Naive thymus-derived CD4-positive, alpha-beta T cell (primary cell): Measurements from ENCODE around the gene DEPDC1B. TPM values are rescaled to one million over a fixed set of nuclear protein-coding genes. Genes with fewer than 3 reads are reported as not detected.

Experiments used
- ATAC-seq: fragments of 150-1000 bp; cut with Tn5 transposase; 2 replicates; pipeline ENCODE4 v1.10.0; 2021; ENCODE audit warnings: mild to moderate bottlenecking, moderate library complexity
- CTCF ChIA-PET: fragments of 350-600 bp; sonication (Branson Sonifier 250); formaldehyde crosslinking; loops from one replicate; lab custom pipeline; 2021; ENCODE audit warnings: antibody characterized with exemption; lab: Charles Lee
- POLR2A ChIA-PET: fragments of 350-600 bp; sonication (Branson Sonifier 250); formaldehyde crosslinking; loops from one replicate; lab custom pipeline; 2021; ENCODE audit warnings: antibody characterized with exemption, inconsistent platforms; lab: Charles Lee
- DNase-seq, 9 donors: peaks; one replicate each; pipeline versions ENCODE4 v3.0.0 to v3.0.0-alpha.2; 2020 to 2022; ENCODE audit warnings: mixed read lengths in 1 of 9
- H3K27ac ChIP-seq: one replicate; pipeline ENCODE4 v1.7.0; 2013; ENCODE audit warnings: mild to moderate bottlenecking, low read depth, low read length, moderate library complexity
- H3K27me3 ChIP-seq, 2 donors: one replicate each; pipeline ENCODE4 v1.7.0; 2013; ENCODE audit warnings: low read length in 2 of 2, mild to moderate bottlenecking in 2 of 2, moderate library complexity in 2 of 2; ENCODE audit not compliant: control insufficient read depth in 2 of 2, insufficient read depth in 2 of 2
- H3K36me3 ChIP-seq, 3 experiments: 1 replicate in 2 of 3; 2 replicates in 1 of 3; pipeline ENCODE4 v1.7.0; 2013; ENCODE audit warnings: low read length in 3 of 3, mild to moderate bottlenecking in 3 of 3, moderate library complexity in 1 of 3; ENCODE audit not compliant: insufficient read depth in 3 of 3, control insufficient read depth in 2 of 3
- H3K4me1 ChIP-seq, 2 donors: one replicate each; pipeline ENCODE4 v1.7.0; 2013; ENCODE audit warnings: low read length in 2 of 2, mild to moderate bottlenecking in 2 of 2, moderate library complexity in 1 of 2; ENCODE audit not compliant: control insufficient read depth in 2 of 2, insufficient read depth in 2 of 2
- H3K4me3 ChIP-seq: 2 replicates; pipeline ENCODE4 v1.7.0; 2013; ENCODE audit warnings: mild to moderate bottlenecking, low read length
- H3K9me3 ChIP-seq, 3 experiments: 1 replicate in 2 of 3; 2 replicates in 1 of 3; pipeline ENCODE4 v1.7.0; 2013; ENCODE audit warnings: low read length in 3 of 3; ENCODE audit not compliant: control insufficient read depth in 2 of 3
- H3K27ac Mint-ChIP-seq, 9 donors: one replicate each; pipeline ENCODE4 v1.8.0; 2020 to 2022; ENCODE audit warnings: mixed read lengths in 9 of 9, mild to moderate bottlenecking in 8 of 9, moderate library complexity in 5 of 9, inconsistent platforms in 2 of 9
- H3K27me3 Mint-ChIP-seq, 5 donors: one replicate each; pipeline ENCODE4 v1.8.0; 2021 to 2022; ENCODE audit warnings: mixed read lengths in 5 of 5, mild to moderate bottlenecking in 1 of 5
- H3K36me3 Mint-ChIP-seq, 5 donors: one replicate each; pipeline ENCODE4 v1.8.0; 2020 to 2022; ENCODE audit warnings: mixed read lengths in 5 of 5, mild to moderate bottlenecking in 3 of 5, inconsistent platforms in 1 of 5
- H3K4me1 Mint-ChIP-seq, 7 donors: one replicate each; pipeline ENCODE4 v1.8.0; 2020 to 2022; ENCODE audit warnings: mixed read lengths in 7 of 7, mild to moderate bottlenecking in 3 of 7, inconsistent platforms in 1 of 7
- H3K4me3 Mint-ChIP-seq, 10 donors: one replicate each; pipeline ENCODE4 v1.8.0; 2020 to 2022; ENCODE audit warnings: mild to moderate bottlenecking in 10 of 10, mixed read lengths in 10 of 10, moderate library complexity in 6 of 10, inconsistent platforms in 2 of 10
- H3K9me3 Mint-ChIP-seq, 11 donors: one replicate each; pipeline ENCODE4 v1.8.0; 2020 to 2022; ENCODE audit warnings: mixed read lengths in 11 of 11, mild to moderate bottlenecking in 4 of 11, inconsistent platforms in 1 of 11, moderate library complexity in 1 of 11
- intact Hi-C, 2 donors: fragments of 100-400 bp; cut with micrococcal nuclease; formaldehyde crosslinking; loops; one replicate each; pipeline ENCODE4 v1.15.1; 2023
- polyA plus RNA-seq, 2 donors: library from polyadenylated mRNA; unstranded; fragments of 300-500 nt; fragmentation: Illumina TruSeq; gene quantifications; one replicate each; pipeline ENCODE4 v1.2.3, GENCODE V29; 2021
- total RNA-seq, 6 experiments: library from RNA in 5 of 6; stranded (reverse) in 5 of 6; gene quantifications; 1 replicate in 5 of 6; 2 replicates in 1 of 6; pipeline ENCODE4 v1.2.3 and lab custom pipeline; 2021 to 2026

DEPDC1B gene
- total and polyA plus RNA-seq, 7 experiments from 2014 or later: 0.24 to 24.0 (median 0.31) TPM; not detected in 3

DNA sequence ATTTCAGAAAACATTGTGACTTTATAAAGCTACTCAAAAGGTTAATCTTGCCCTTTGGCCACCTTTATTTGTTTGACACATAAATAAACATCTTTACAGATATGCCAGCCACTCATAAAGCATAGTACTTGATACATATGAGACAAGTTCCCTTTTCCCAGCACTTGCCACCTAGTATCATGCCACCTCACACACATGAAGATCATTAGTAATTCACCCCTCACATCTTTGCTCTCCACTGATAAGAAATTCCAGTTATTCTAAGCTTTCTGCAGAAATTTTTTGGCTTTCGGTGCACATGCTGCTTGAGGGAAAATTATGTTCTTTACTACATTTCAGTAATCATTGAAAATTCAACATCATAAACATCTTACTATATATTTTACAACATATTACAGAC lies 59.1 kb downstream of the DEPDC1B start:
- no peaks in the 10 kb centered on the region for H3K36me3 ChIP-seq
- no peaks in the 10 kb centered on the region for H3K4me1 ChIP-seq
- no peak overlapping the region for H3K4me3 ChIP-seq
- H3K27ac ChIP-seq: no peak overlapping the region
- intact Hi-C loops: no loop called here
- no peak for DNase-seq
- Mint-ChIP-seq H3K4me3 (no peak overlapping the region), H3K27ac (no peak overlapping the region), H3K36me3 (peaks cover 0 to 50% (median 0%) of the 10 kb centered on the region in 5 donors), H3K9me3 (peaks cover 0 to 5% (median 0%) of the 10 kb centered on the region in 11 donors), H3K4me1 (no peaks in the 10 kb centered on the region), H3K27me3 (no peaks in the 10 kb centered on the region)
- H3K27me3 ChIP-seq: no peaks in the 10 kb centered on the region
- ChIA-PET CTCF (no interaction called here), POLR2A (no interaction called here)
- no peaks in the 10 kb centered on the region for H3K9me3 ChIP-seq
- no peak for ATAC-seq

DNA sequence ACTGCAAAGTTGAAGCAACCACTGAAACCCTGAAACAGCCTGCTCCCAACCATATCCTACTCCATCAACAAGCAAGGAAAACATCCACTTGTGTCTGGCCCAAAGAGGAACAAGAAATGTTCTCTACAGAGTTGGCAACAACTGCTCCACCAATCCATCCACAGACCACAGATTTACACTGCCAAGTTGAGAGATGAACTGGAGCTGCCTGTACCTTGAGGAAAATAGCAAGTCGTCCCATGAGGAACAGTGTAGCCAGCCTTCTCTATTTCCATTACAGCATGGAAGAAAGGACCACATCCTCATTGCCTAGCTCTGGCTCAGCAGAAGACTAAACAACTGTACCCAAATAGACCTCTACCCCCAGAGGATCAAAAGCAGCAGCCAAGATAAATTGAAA lies 60.4 kb downstream of the DEPDC1B start:
- no peak for ATAC-seq
- DNase-seq: no peak
- H3K9me3 ChIP-seq: no peaks in the 10 kb centered on the region
- H3K4me1 ChIP-seq: no peaks in the 10 kb centered on the region
- H3K4me3 ChIP-seq: no peak overlapping the region
- H3K27me3 Mint-ChIP-seq: no peaks in the 10 kb centered on the region
- H3K9me3 Mint-ChIP-seq: peaks cover 0 to 5% (median 0%) of the 10 kb centered on the region in 11 donors
- H3K27ac Mint-ChIP-seq: peak overlapping the region in 1 of 9 donors; percentile 15
- ChIA-PET CTCF (no interaction called here), POLR2A (no interaction called here)
- H3K27me3 ChIP-seq: no peaks in the 10 kb centered on the region
- H3K27ac ChIP-seq: no peak overlapping the region
- no peak overlapping the region for H3K4me3 Mint-ChIP-seq
- H3K36me3 ChIP-seq: no peaks in the 10 kb centered on the region
- intact Hi-C loops: no loop called here
- H3K4me1 Mint-ChIP-seq: no peaks in the 10 kb centered on the region
- H3K36me3 Mint-ChIP-seq: peaks cover 0 to 56% (median 0%) of the 10 kb centered on the region in 5 donors

DNA sequence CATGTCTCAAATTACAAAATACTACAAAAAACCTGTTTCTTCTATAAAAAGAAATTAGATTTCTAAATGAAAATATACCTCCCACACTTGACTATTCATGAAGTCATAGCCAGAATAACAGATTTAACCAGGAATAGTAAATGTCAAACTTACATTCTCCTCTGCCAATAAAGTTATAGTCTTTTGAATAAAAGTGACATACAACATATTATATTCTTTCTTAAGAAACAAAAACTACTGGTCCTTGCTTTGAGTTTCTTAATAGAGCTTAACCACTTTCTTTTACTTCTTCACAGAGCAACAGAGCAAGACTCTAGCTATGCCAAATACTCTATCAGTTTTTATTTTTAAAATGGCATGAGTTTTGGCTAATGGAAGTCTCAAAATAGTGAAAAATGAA lies 61.7 kb downstream of the DEPDC1B start:
- Histone ChIP-seq H3K27ac (no peak overlapping the region), H3K27me3 (no peaks in the 10 kb centered on the region), H3K4me1 (no peaks in the 10 kb centered on the region), H3K9me3 (no peaks in the 10 kb centered on the region), H3K36me3 (no peaks in the 10 kb centered on the region), H3K4me3 (no peak overlapping the region)
- CTCF ChIA-PET: no interaction called here
- peaks cover 0 to 5% (median 0%) of the 10 kb centered on the region in 11 donors for H3K9me3 Mint-ChIP-seq
- DNase-seq (no peak), ATAC-seq (no peak)
- intact Hi-C loops: no loop called here
- no peaks in the 10 kb centered on the region for H3K27me3 Mint-ChIP-seq
- H3K4me1 Mint-ChIP-seq: peaks cover 0 to 4% (median 0%) of the 10 kb centered on the region in 7 donors
- peaks cover 0 to 50% (median 0%) of the 10 kb centered on the region in 5 donors for H3K36me3 Mint-ChIP-seq
- POLR2A ChIA-PET: no interaction called here
- H3K27ac Mint-ChIP-seq: no peak overlapping the region
- no peak overlapping the region for H3K4me3 Mint-ChIP-seq

DNA sequence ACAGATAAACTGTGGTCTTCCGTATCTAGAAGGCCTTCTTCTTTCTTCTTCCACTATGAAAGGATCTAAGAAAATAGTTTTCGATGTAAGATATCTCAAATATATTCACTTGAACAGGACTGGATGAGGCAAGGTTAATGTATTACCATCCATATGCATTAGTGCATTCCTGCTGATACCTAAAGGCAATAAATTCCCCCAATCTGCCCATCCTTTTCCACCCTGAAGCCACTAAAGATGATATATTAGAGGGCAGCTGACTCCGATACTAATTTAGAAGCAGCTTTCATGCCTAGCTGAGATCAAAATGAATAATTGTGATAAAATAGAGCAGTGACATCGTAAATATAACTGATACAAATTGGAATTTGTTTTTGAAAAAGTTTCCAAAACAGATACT lies 63.3 kb downstream of the DEPDC1B start:
- CTCF ChIA-PET: no interaction called here
- Histone ChIP-seq H3K4me1 (no peaks in the 10 kb centered on the region), H3K36me3 (no peaks in the 10 kb centered on the region), H3K27me3 (no peaks in the 10 kb centered on the region), H3K4me3 (no peak overlapping the region), H3K9me3 (no peaks in the 10 kb centered on the region), H3K27ac (no peak overlapping the region)
- Mint-ChIP-seq H3K9me3 (peaks cover 0 to 5% (median 0%) of the 10 kb centered on the region in 11 donors), H3K4me1 (peaks cover 0 to 4% (median 0%) of the 10 kb centered on the region in 7 donors), H3K4me3 (no peak overlapping the region), H3K36me3 (peaks cover 0 to 46% (median 0%) of the 10 kb centered on the region in 5 donors), H3K27me3 (no peaks in the 10 kb centered on the region), H3K27ac (no peak overlapping the region)
- ATAC-seq (no peak), DNase-seq (no peak)
- intact Hi-C loops: no loop called here
- POLR2A ChIA-PET: interaction anchor here (0.6 kb wide), 1 partner anchor 388 kb away, joined by 3 read pairs; no protein-coding TSS in a partner anchor

DNA sequence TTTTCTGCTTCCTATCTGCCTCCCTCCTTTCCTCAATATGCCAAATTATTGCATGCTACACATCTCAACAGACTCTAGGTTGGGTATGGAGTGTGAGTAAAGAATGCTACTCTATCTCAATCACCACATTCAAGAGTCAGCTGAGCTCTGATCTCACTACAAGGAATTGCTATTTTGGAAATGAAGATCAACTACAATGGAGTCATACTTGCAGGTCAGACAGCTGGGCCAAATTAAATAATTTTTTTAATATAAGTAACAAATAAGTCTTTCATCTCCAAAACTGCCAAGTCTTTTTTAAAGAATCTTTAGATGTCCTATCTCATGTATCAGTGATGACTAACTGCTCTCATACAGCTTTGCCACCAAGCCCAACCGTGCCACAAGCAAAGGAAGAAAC lies 64.0 kb downstream of the DEPDC1B start:
- no peak for ATAC-seq
- H3K36me3 Mint-ChIP-seq: peaks cover 0 to 45% (median 0%) of the 10 kb centered on the region in 5 donors

DNA sequence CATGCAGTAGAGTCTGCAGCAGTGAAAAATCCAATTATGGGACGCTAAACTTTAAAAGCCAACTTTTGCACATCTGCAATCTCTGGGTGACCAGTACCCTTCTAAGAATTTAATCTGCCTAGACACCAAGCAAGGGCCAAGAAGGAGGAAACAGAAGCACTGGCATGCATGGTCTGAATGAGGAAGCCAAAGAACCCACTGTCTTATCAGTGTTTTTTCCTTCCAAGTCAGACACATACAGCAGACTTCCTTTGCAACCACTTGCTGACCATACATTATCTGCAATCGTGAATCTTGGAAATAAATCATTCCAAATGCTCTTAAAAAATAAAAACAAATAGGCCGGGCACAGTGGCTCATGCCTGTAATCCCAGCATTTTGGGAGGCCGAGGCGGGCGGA lies 65.9 kb downstream of the DEPDC1B start:
- peaks cover 0 to 4% (median 0%) of the 10 kb centered on the region in 7 donors for H3K4me1 Mint-ChIP-seq
- H3K27ac Mint-ChIP-seq: no peak overlapping the region
- no peaks in the 10 kb centered on the region for H3K27me3 Mint-ChIP-seq
- Histone ChIP-seq H3K27ac (no peak overlapping the region), H3K4me3 (no peak overlapping the region), H3K4me1 (no peaks in the 10 kb centered on the region), H3K27me3 (no peaks in the 10 kb centered on the region), H3K9me3 (no peaks in the 10 kb centered on the region), H3K36me3 (no peaks in the 10 kb centered on the region)
- H3K9me3 Mint-ChIP-seq: peaks cover 0 to 5% (median 0%) of the 10 kb centered on the region in 11 donors
- intact Hi-C loops: no loop called here
- ATAC-seq (peak; percentile 53), DNase-seq (no peak)
- H3K36me3 Mint-ChIP-seq: peaks cover 0 to 45% (median 0%) of the 10 kb centered on the region in 5 donors
- ChIA-PET CTCF (no interaction called here), POLR2A (no interaction called here)
- H3K4me3 Mint-ChIP-seq: no peak overlapping the region

More for the DNA sequence above, 64.0 kb downstream of the DEPDC1B start:
- ChIA-PET CTCF (no interaction called here), POLR2A (no interaction called here)
- no peak overlapping the region for H3K4me3 ChIP-seq
- no peak for DNase-seq
- H3K9me3 ChIP-seq: no peaks in the 10 kb centered on the region
- H3K27ac ChIP-seq: no peak overlapping the region
- no peak overlapping the region for H3K27ac Mint-ChIP-seq
- H3K4me1 ChIP-seq: no peaks in the 10 kb centered on the region
- H3K4me3 Mint-ChIP-seq: no peak overlapping the region
- peaks cover 0 to 5% (median 0%) of the 10 kb centered on the region in 11 donors for H3K9me3 Mint-ChIP-seq
- intact Hi-C loops: no loop called here
- H3K27me3 ChIP-seq: no peaks in the 10 kb centered on the region
- no peaks in the 10 kb centered on the region for H3K27me3 Mint-ChIP-seq
- peaks cover 0 to 4% (median 0%) of the 10 kb centered on the region in 7 donors for H3K4me1 Mint-ChIP-seq
- no peaks in the 10 kb centered on the region for H3K36me3 ChIP-seq

DNA sequence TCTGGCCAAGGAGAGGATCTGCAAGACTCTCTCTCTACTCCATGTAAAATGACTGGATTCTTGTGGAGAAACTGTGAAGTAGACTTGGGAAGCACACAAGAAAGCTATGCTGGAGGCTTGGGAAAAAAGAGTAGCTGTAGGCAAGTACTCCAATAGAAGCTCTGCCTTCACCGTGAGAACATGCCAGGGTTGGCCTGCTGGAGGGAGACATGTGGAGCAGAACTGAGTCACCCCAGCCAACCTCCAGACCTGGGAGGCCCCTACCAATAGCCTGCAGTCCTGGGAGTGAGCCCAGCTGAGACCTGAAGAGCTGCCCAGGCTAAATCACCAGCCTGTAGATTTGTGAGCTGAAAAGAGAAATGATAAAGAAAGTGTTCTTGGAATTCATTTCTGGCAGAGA lies 66.6 kb downstream of the DEPDC1B start:
- CTCF ChIA-PET: no interaction called here

More for the DNA sequence above, 66.6 kb downstream of the DEPDC1B start:
- Mint-ChIP-seq H3K4me1 (peaks cover 0 to 4% (median 0%) of the 10 kb centered on the region in 7 donors), H3K4me3 (no peak overlapping the region), H3K9me3 (peaks cover 0 to 5% (median 0%) of the 10 kb centered on the region in 11 donors), H3K27ac (no peak overlapping the region), H3K36me3 (peaks cover 0 to 43% (median 0%) of the 10 kb centered on the region in 5 donors), H3K27me3 (no peaks in the 10 kb centered on the region)
- POLR2A ChIA-PET: no interaction called here
- Histone ChIP-seq H3K4me1 (no peaks in the 10 kb centered on the region), H3K27ac (no peak overlapping the region), H3K36me3 (no peaks in the 10 kb centered on the region), H3K9me3 (no peaks in the 10 kb centered on the region), H3K27me3 (no peaks in the 10 kb centered on the region), H3K4me3 (no peak overlapping the region)
- DNase-seq: no peak
- intact Hi-C loops: no loop called here
- ATAC-seq: no peak
